GM18499 (cell line): ENCODE results near the gene KRT36.

Source experiments
- ATAC-seq: cut with Tn5 transposase; IDR thresholded peaks from one replicate; pipeline ENCODE4 v1.9.1; 2021; ENCODE audit warnings: moderate number of reproducible peaks; ENCODE audit not compliant: insufficient read depth, unreplicated experiment

Gene KRT36

DNA sequence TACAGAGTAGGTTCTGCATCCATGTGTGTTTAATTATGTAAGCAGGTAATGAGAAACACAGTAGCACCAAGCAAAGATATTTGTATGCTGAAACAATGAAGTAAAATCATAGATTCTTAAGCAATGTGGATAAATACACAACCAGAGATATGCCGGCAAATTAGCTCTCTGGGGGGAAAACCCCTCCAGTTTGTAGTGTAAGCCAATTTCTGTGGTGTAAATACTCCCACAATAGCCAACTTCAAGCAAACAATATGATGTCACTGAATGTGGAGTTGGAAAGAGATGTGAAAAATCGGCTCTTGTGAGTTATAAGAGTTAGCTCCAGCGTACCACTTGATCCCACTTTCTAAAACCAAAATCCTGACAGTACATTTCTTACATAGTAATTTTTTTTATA, 45.1 kb downstream of the KRT36 start:
- no peak for ATAC-seq

- ATAC-seq, result no peak
Observed at GRCh38 chr17:41444186-41444585, 45.5 kb downstream of the KRT36 start.

DNA sequence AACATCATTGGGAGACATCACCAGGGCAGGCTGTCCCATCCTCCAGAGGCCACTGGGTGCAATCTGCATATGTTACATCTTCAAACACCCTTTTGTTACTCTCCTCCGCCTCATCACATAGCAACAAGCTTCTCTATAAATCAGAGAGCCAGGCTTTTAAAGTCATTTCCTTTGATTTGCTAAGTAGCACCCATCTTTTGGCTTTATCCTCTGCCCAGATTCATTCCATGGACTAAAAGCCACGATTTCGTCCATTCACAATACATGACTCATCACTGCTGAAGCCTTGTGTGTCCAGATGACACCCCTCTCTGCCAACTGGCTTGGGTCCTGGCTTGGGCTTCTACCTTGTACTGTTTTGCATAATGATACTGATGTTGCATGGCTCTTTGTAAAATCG, 47.0 kb downstream of the KRT36 start:
- no peak for ATAC-seq

GRCh38 chr17:41440531-41441033, 49.1 kb downstream of the KRT36 start, which contains the start of gene KRT38:
Gene KRT38 (minus strand): TSS chr17:41440983. CDS start chr17:41440921, 62 bp downstream.
- no peak for ATAC-seq

GRCh38 chr17:41439375-41439774, 50.3 kb downstream of the KRT36 start:
- no peak for ATAC-seq

- ATAC-seq, result no peak
Observed at GRCh38 chr17:41437769-41438168, 51.9 kb downstream of the KRT36 start.

- no peak for ATAC-seq
Observed at GRCh38 chr17:41437254-41437653, 52.5 kb downstream of the KRT36 start.
